RWPE2 (cell line): Measurements from ENCODE around the gene FLYWCH2.

Experiments
- ATAC-seq: fragments of 200-7000 bp; cut with Tn5 transposase; 3 replicates; pipeline ENCODE4 v1.9.1; 2021; ENCODE audit warnings: low read depth
- DNase-seq: peaks from one replicate; pipeline ENCODE4 v3.0.0-alpha.2; 2020; ENCODE audit warnings: low spot score
- H3K27ac ChIP-seq: fragments of 450-650 bp; 2 replicates; pipeline ENCODE4 v1.5.1; 2017; ENCODE audit warnings: mild to moderate bottlenecking; ENCODE audit not compliant: poor library complexity, severe bottlenecking
- H3K27me3 ChIP-seq: fragments of 250-450 bp; sonication (Bioruptor Pico); 2 replicates; pipeline ENCODE4 v1.5.1; 2021; ENCODE audit warnings: mild to moderate bottlenecking, moderate library complexity; ENCODE audit not compliant: insufficient read depth, poor library complexity, severe bottlenecking
- H3K36me3 ChIP-seq: fragments of 250-450 bp; sonication (Bioruptor Pico); 2 replicates; pipeline ENCODE4 v1.5.1; 2020; ENCODE audit warnings: low read depth, mild to moderate bottlenecking, moderate library complexity
- H3K4me1 ChIP-seq: fragments of 250-450 bp; sonication (Bioruptor Pico); 2 replicates; pipeline ENCODE4 v1.5.1; 2021; ENCODE audit warnings: mild to moderate bottlenecking, moderate library complexity; ENCODE audit not compliant: insufficient read depth, poor library complexity, severe bottlenecking
- H3K4me3 ChIP-seq: fragments of 250-450 bp; sonication (Bioruptor Pico); 2 replicates; pipeline ENCODE4 v1.5.1; 2021; ENCODE audit warnings: mild to moderate bottlenecking, moderate library complexity; ENCODE audit not compliant: severe bottlenecking
- H3K9me3 ChIP-seq: fragments of 250-450 bp; sonication (Bioruptor Pico); 2 replicates; pipeline ENCODE4 v1.5.1; 2021; ENCODE audit warnings: mild to moderate bottlenecking, moderate library complexity; ENCODE audit not compliant: severe bottlenecking
- TF ChIP-seq, protein P1 (sequence below): fragments of 450-650 bp; IDR thresholded peaks from one replicate; pipeline ENCODE4 v1.5.1; 2017; ENCODE audit warnings: mild to moderate bottlenecking, moderate library complexity; ENCODE audit not compliant: poor library complexity, severe bottlenecking

FLYWCH2 gene

GRCh38 chr16:2846511-2847310 is 36.3 kb upstream of the FLYWCH2 start:
- ATAC-seq (peak; percentile 93), DNase-seq (no peak)
- Histone ChIP-seq H3K4me1 (peaks cover 17% of the 10 kb centered on the region), H3K27ac (peak overlapping the region; percentile 74), H3K4me3 (no peak overlapping the region), H3K27me3 (no peaks in the 10 kb centered on the region), H3K9me3 (no peaks in the 10 kb centered on the region), H3K36me3 (no peaks in the 10 kb centered on the region)
- TF ChIP-seq, protein P1, sequence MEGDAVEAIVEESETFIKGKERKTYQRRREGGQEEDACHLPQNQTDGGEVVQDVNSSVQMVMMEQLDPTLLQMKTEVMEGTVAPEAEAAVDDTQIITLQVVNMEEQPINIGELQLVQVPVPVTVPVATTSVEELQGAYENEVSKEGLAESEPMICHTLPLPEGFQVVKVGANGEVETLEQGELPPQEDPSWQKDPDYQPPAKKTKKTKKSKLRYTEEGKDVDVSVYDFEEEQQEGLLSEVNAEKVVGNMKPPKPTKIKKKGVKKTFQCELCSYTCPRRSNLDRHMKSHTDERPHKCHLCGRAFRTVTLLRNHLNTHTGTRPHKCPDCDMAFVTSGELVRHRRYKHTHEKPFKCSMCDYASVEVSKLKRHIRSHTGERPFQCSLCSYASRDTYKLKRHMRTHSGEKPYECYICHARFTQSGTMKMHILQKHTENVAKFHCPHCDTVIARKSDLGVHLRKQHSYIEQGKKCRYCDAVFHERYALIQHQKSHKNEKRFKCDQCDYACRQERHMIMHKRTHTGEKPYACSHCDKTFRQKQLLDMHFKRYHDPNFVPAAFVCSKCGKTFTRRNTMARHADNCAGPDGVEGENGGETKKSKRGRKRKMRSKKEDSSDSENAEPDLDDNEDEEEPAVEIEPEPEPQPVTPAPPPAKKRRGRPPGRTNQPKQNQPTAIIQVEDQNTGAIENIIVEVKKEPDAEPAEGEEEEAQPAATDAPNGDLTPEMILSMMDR, result no peak

GRCh38 chr16:2848933-2849725 is 33.9 kb upstream of the FLYWCH2 start:
- no peak for ATAC-seq
- no peak overlapping the region for H3K4me3 ChIP-seq
- TF ChIP-seq, protein P1, result no peak
- H3K27ac ChIP-seq, result no peak overlapping the region
- H3K4me1 ChIP-seq, result peaks cover 17% of the 10 kb centered on the region
- H3K9me3 ChIP-seq, result no peaks in the 10 kb centered on the region
- H3K27me3 ChIP-seq, result no peaks in the 10 kb centered on the region
- DNase-seq, result no peak
- H3K36me3 ChIP-seq, result no peaks in the 10 kb centered on the region

GRCh38 chr16:2852003-2852730 is 30.8 kb upstream of the FLYWCH2 start:
- TF ChIP-seq, protein P1, result no peak
- peaks cover 4% of the 10 kb centered on the region for H3K4me1 ChIP-seq
- no peaks in the 10 kb centered on the region for H3K27me3 ChIP-seq
- DNase-seq (no peak), ATAC-seq (no peak)
- H3K36me3 ChIP-seq, result peaks cover 6% of the 10 kb centered on the region; the same call in 1 of the 2 replicates
- peaks cover 3% of the 10 kb centered on the region for H3K9me3 ChIP-seq
- no peak overlapping the region for H3K4me3 ChIP-seq
- no peak overlapping the region for H3K27ac ChIP-seq

- DNase-seq (no peak), ATAC-seq (no peak)
- Histone ChIP-seq H3K9me3 (peaks cover 3% of the 10 kb centered on the region), H3K27me3 (no peaks in the 10 kb centered on the region), H3K4me1 (no peaks in the 10 kb centered on the region), H3K27ac (no peak overlapping the region), H3K4me3 (no peak overlapping the region), H3K36me3 (peaks cover 6% of the 10 kb centered on the region; the same call in 1 of the 2 replicates)
- TF ChIP-seq, protein P1, result no peak
Observed at GRCh38 chr16:2852731-2853507, 30.1 kb upstream of the FLYWCH2 start.
